ENCODE measurements around the gene KAT6B. TPM values are rescaled to one million over a fixed set of nuclear protein-coding genes. Genes with fewer than 3 reads are reported as not detected.

Gene KAT6B
- total RNA-seq, 1 donor from 2014 or later = 21.3 TPM

DNA sequence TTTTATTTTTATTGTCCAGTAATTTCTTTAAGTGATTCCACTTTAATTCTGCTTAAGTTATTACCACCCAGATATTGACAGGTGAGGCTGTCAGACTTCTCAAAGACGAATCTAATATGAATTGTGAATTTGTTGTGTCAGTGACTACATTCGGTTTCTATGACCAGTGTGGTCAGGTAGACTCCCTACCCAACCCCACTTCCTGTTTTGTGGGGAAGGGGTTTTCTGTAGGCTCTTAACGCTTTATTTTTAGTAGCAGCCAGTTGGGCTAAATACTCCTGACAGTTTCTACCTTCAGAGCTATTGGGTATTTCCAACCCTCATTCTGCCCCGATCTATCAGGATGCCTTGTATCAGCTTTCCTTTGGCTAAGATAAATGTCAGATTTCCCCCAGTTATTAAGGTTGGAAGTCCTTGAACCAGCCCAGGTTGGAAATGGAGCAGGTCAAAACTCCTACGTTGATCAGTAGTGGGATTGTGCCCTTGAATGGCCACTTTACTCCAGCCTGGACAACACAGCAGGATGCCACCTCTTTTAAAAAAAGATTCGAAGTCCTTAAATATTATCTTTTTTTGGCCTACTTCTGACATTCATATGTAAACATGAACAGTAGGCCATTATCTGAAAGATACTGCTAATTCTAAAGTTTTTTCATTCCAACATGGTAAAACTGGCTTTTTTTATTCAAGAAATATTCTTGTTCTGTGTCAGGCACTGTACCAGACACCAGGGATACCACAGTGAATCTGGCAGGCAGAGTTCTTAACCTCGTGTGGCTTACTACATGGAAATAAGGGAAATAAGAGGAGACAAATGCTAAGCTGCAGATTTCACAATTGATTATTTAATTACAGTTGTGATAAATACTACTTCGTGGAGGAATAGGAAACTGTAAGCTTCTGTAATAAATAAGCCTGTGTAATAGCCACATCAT, 151.8 kb downstream of the KAT6B start:
- Histone ChIP-seq H3K4me1 (no peaks in the 10 kb centered on the region), H2AFZ (replicated peaks) (no peak overlapping the region), H3K4me2 (no peak overlapping the region), H3K9ac (no peak overlapping the region), H3F3A (ENCODE audit: low read depth) (no peaks in the 10 kb centered on the region), H3K27me3 (no peaks in the 10 kb centered on the region), H3K9me3 (ENCODE audit: low read depth) (no peaks in the 10 kb centered on the region), H3K27ac (no peak overlapping the region), H4K20me1 (ENCODE audit: low read depth) (no peaks in the 10 kb centered on the region), H3K79me2 (ENCODE audit: low read depth) (no peaks in the 10 kb centered on the region), H3K4me3 (no peak overlapping the region), H3K36me3 (no peaks in the 10 kb centered on the region)
- no peak for DNase-seq (ENCODE audit: low spot score)
- Mint-ChIP-seq H3K4me1 (no peaks in the 10 kb centered on the region), H3K4me3 (no peak overlapping the region), H3K36me3 (peaks cover 8% of the 10 kb centered on the region), H3K9me3 (no peaks in the 10 kb centered on the region), H3K27me3 (ENCODE audit: insufficient read depth, low read depth) (peaks cover 2% of the 10 kb centered on the region), H3K27ac (no peak overlapping the region)
- TF ChIP-seq EZH2phosphoT487 (IDR thresholded peaks at IDR 0.05) = no peak
- no peak for TF ChIP-seq EZH2 (IDR thresholded peaks at IDR 0.05)
- no peak for TF ChIP-seq CTCF (IDR thresholded peaks at IDR 0.05)

- Histone ChIP-seq H3F3A (ENCODE audit: low read depth) (no peaks in the 10 kb centered on the region), H3K9me3 (ENCODE audit: low read depth) (no peaks in the 10 kb centered on the region), H3K27me3 (no peaks in the 10 kb centered on the region), H3K9ac (no peak overlapping the region), H3K4me1 (no peaks in the 10 kb centered on the region), H4K20me1 (ENCODE audit: low read depth) (no peaks in the 10 kb centered on the region), H3K4me2 (no peak overlapping the region), H2AFZ (replicated peaks) (no peak overlapping the region), H3K27ac (no peak overlapping the region), H3K79me2 (ENCODE audit: low read depth) (no peaks in the 10 kb centered on the region), H3K36me3 (peaks cover 4% of the 10 kb centered on the region), H3K4me3 (no peak overlapping the region)
- DNase-seq (ENCODE audit: low spot score) = no peak
- peaks cover 13% of the 10 kb centered on the region for H3K36me3 Mint-ChIP-seq
- H3K4me3 Mint-ChIP-seq = no peak overlapping the region
- H3K4me1 Mint-ChIP-seq = no peaks in the 10 kb centered on the region
- no peaks in the 10 kb centered on the region for H3K9me3 Mint-ChIP-seq
- H3K27ac Mint-ChIP-seq = no peak overlapping the region
- no peaks in the 10 kb centered on the region for H3K27me3 Mint-ChIP-seq (ENCODE audit: insufficient read depth, low read depth)
- TF ChIP-seq EZH2phosphoT487 (IDR thresholded peaks at IDR 0.05) (no peak), CTCF (IDR thresholded peaks at IDR 0.05) (no peak), EZH2 (IDR thresholded peaks at IDR 0.05) (no peak)
Observed at GRCh38 chr10:74981831-74982633, 155.6 kb downstream of the KAT6B start.

- no peaks in the 10 kb centered on the region for H3F3A ChIP-seq (ENCODE audit: low read depth)
- no peak overlapping the region for H3K27ac Mint-ChIP-seq
- no peak overlapping the region for H3K4me2 ChIP-seq
- H2AFZ ChIP-seq (replicated peaks) = no peak overlapping the region
- H3K4me3 Mint-ChIP-seq = no peak overlapping the region
- H3K9me3 ChIP-seq (ENCODE audit: low read depth) = no peaks in the 10 kb centered on the region
- TF ChIP-seq EZH2phosphoT487 (IDR thresholded peaks at IDR 0.05) (no peak), CTCF (IDR thresholded peaks at IDR 0.05) (no peak), EZH2 (IDR thresholded peaks at IDR 0.05) (no peak)
- no peak overlapping the region for H3K4me3 ChIP-seq
- peaks cover 15% of the 10 kb centered on the region for H3K36me3 Mint-ChIP-seq
- H3K27ac ChIP-seq = no peak overlapping the region
- no peak overlapping the region for H3K9ac ChIP-seq
- H3K4me1 ChIP-seq = no peaks in the 10 kb centered on the region
- no peaks in the 10 kb centered on the region for H3K4me1 Mint-ChIP-seq
- DNase-seq (ENCODE audit: low spot score) = no peak
- peaks cover 4% of the 10 kb centered on the region for H3K36me3 ChIP-seq
- H3K27me3 Mint-ChIP-seq (ENCODE audit: insufficient read depth, low read depth) = no peaks in the 10 kb centered on the region
- no peaks in the 10 kb centered on the region for H3K27me3 ChIP-seq
- H3K79me2 ChIP-seq (ENCODE audit: low read depth) = no peaks in the 10 kb centered on the region
- no peaks in the 10 kb centered on the region for H4K20me1 ChIP-seq (ENCODE audit: low read depth)
- H3K9me3 Mint-ChIP-seq = no peaks in the 10 kb centered on the region
Observed at GRCh38 chr10:74982634-74982982, 156.2 kb downstream of the KAT6B start.

All from neural progenitor cell (in vitro differentiated cells).